DND-41 (cell line): Measurements from ENCODE around the gene CTSO.

ENCODE experiments used
- ATAC-seq: fragments of 200-7000 bp; cut with Tn5 transposase; 3 replicates; pipeline ENCODE4 v1.9.1; 2021; ENCODE audit warnings: low read depth; ENCODE audit not compliant: insufficient read depth
- DNase-seq: peaks from one replicate; pipeline ENCODE4 v3.0.0-alpha.2; 2020
- H2AFZ ChIP-seq: 2 replicates; pipeline ENCODE4 v1.6.0; 2012; ENCODE audit warnings: low read depth, low read length
- H3K27ac ChIP-seq: 2 replicates; pipeline ENCODE4 v1.5.1; 2012; ENCODE audit warnings: low read length, inconsistent platforms
- H3K27me3 ChIP-seq: fragments of 200-600 bp; sonication (generic); 2 replicates; pipeline ENCODE4 v1.6.0; 2012; ENCODE audit warnings: low read length, mild to moderate bottlenecking, inconsistent platforms; ENCODE audit not compliant: insufficient read depth, poor library complexity
- H3K36me3 ChIP-seq: 2 replicates; pipeline ENCODE4 v1.5.1; 2012; ENCODE audit warnings: low read length, inconsistent platforms; ENCODE audit not compliant: insufficient read depth
- H3K4me1 ChIP-seq: 2 replicates; pipeline ENCODE4 v1.5.1; 2012; ENCODE audit warnings: mild to moderate bottlenecking, low read length; ENCODE audit not compliant: insufficient read depth
- H3K4me2 ChIP-seq: 2 replicates; pipeline ENCODE4 v1.6.0; 2012; ENCODE audit warnings: mild to moderate bottlenecking, moderate library complexity, low read length, inconsistent platforms; ENCODE audit not compliant: insufficient read depth
- H3K4me3 ChIP-seq, 2 experiments: fragments of 200-600 bp in 1 of 2; shearing (Covaris generic) in 1 of 2; 2 replicates each; pipeline ENCODE4 v1.5.1; 2012 to 2016; ENCODE audit warnings: inconsistent platforms in 2 of 2, low read length in 2 of 2, mild to moderate bottlenecking in 2 of 2, low read depth in 1 of 2, moderate library complexity in 1 of 2
- H3K79me2 ChIP-seq: 2 replicates; pipeline ENCODE4 v1.6.0; 2012; ENCODE audit warnings: low read length, inconsistent platforms; ENCODE audit not compliant: insufficient read depth
- H3K9ac ChIP-seq: 2 replicates; pipeline ENCODE4 v1.6.0; 2012; ENCODE audit warnings: low read depth, mild to moderate bottlenecking, inconsistent platforms, low read length, moderate library complexity
- H3K9me3 ChIP-seq: 2 replicates; pipeline ENCODE4 v1.5.1; 2012; ENCODE audit warnings: low read length, moderate library complexity, mild to moderate bottlenecking, inconsistent platforms; ENCODE audit not compliant: insufficient read depth, severe bottlenecking
- H4K20me1 ChIP-seq: 2 replicates; pipeline ENCODE4 v1.6.0; 2012; ENCODE audit warnings: low read length; ENCODE audit not compliant: insufficient read depth
- EZH2 ChIP-seq: IDR thresholded peaks from 3 replicates; pipeline ENCODE4 v1.6.1; 2012; ENCODE audit warnings: borderline replicate concordance, low read depth, mild to moderate bottlenecking, moderate library complexity, low read length, inconsistent platforms; ENCODE audit not compliant: severe bottlenecking
- TF ChIP-seq, protein P1 (sequence below): IDR thresholded peaks from 2 replicates; pipeline ENCODE4 v1.5.1; 2012; ENCODE audit warnings: borderline replicate concordance, low read length, moderate library complexity, mild to moderate bottlenecking; ENCODE audit not compliant: poor library complexity, severe bottlenecking; ENCODE audit errors: extremely low read depth

CTSO gene

DNA sequence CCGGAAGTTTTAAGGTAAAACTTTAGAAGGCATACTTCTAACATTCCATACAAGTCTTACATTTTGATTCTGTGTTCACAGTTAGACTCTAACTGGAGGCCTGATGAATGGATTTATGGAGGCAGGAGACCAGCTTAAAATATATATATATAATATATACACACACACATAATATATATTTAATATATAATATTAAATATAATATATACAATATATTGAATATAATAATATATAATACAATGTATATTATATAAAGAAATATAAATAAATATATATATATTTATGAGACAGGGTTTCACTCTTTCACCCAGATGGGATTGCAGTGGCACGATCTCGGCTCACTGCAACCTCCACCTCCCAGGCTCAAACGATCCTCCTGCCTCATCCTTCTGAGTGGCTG lies 7.9 kb upstream of the CTSO start:
- H3K27me3 ChIP-seq: peaks cover 3% of the 10 kb centered on the region
- H3K27ac ChIP-seq: no peak overlapping the region
- no peak overlapping the region for H3K4me3 ChIP-seq
- no peak overlapping the region for H3K9ac ChIP-seq
- no peaks in the 10 kb centered on the region for H4K20me1 ChIP-seq
- H3K36me3 ChIP-seq: no peaks in the 10 kb centered on the region
- no peaks in the 10 kb centered on the region for H3K79me2 ChIP-seq
- no peaks in the 10 kb centered on the region for H3K9me3 ChIP-seq
- H3K4me1 ChIP-seq: no peaks in the 10 kb centered on the region
- DNase-seq: no peak
- ATAC-seq: no peak
- TF ChIP-seq, protein P1, sequence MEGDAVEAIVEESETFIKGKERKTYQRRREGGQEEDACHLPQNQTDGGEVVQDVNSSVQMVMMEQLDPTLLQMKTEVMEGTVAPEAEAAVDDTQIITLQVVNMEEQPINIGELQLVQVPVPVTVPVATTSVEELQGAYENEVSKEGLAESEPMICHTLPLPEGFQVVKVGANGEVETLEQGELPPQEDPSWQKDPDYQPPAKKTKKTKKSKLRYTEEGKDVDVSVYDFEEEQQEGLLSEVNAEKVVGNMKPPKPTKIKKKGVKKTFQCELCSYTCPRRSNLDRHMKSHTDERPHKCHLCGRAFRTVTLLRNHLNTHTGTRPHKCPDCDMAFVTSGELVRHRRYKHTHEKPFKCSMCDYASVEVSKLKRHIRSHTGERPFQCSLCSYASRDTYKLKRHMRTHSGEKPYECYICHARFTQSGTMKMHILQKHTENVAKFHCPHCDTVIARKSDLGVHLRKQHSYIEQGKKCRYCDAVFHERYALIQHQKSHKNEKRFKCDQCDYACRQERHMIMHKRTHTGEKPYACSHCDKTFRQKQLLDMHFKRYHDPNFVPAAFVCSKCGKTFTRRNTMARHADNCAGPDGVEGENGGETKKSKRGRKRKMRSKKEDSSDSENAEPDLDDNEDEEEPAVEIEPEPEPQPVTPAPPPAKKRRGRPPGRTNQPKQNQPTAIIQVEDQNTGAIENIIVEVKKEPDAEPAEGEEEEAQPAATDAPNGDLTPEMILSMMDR: no peak
- TF ChIP-seq EZH2: no peak
- no peak overlapping the region for H3K4me2 ChIP-seq
- no peak overlapping the region for H2AFZ ChIP-seq

DNA sequence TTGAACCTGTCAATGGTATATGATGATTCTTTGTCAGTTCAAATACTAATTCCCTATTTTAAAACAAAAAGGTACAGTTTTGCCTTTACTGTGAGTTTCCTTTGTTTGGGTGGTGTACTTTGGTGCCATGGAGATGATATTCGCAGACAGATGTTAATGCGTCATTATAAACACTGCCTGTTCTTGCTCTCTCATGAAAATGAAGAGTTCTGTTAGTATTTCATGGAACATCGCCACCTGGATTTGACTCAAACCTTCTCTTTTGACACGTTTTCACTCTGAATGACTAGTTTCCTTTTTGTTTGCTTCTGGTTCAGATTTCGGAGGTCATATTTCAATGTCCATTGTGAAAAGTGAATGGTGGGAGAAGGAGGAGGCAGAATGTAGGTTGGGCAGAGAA lies 6.9 kb upstream of the CTSO start:
- H3K4me3 ChIP-seq: no peak overlapping the region
- no peak for TF ChIP-seq EZH2
- TF ChIP-seq, protein P1: no peak
- H3K79me2 ChIP-seq: no peaks in the 10 kb centered on the region
- H3K36me3 ChIP-seq: no peaks in the 10 kb centered on the region
- ATAC-seq (no peak), DNase-seq (no peak)
- H2AFZ ChIP-seq: no peak overlapping the region
- no peak overlapping the region for H3K27ac ChIP-seq
- no peak overlapping the region for H3K9ac ChIP-seq
- H3K4me1 ChIP-seq: no peaks in the 10 kb centered on the region
- H4K20me1 ChIP-seq: no peaks in the 10 kb centered on the region
- H3K9me3 ChIP-seq: no peaks in the 10 kb centered on the region
- H3K4me2 ChIP-seq: no peak overlapping the region
- H3K27me3 ChIP-seq: peaks cover 3% of the 10 kb centered on the region

DNA sequence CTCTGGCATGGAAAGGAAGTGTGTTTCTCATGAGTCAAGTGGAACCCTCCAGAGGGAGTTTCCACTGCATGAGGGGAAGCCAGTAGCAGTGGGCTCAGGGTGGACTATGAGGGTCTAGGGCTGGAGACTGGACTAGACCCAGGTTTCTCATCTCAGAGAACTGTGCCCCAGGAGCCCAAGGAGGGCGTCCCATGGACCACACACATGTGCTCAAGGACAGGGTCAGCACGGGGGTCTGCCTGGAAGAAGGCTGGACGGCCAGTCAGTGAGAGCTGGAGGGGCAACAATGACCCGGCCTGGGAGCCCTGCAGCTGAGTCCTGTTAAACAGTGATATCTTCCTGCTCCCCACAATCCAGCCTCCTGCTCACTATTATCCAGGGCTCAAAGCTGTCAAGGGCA lies 5.8 kb upstream of the CTSO start:
- Histone ChIP-seq H3K36me3 (no peaks in the 10 kb centered on the region), H3K4me1 (peaks cover under 1% of the 10 kb centered on the region; the same call in 1 of the 2 replicates), H4K20me1 (no peaks in the 10 kb centered on the region), H3K27me3 (peaks cover 3% of the 10 kb centered on the region), H3K4me3 (no peak overlapping the region), H3K27ac (no peak overlapping the region), H3K79me2 (no peaks in the 10 kb centered on the region), H3K9me3 (no peaks in the 10 kb centered on the region), H2AFZ (no peak overlapping the region), H3K4me2 (no peak overlapping the region), H3K9ac (no peak overlapping the region)
- DNase-seq (no peak), ATAC-seq (no peak)
- TF ChIP-seq, protein P1: no peak
- TF ChIP-seq EZH2: no peak

DNA sequence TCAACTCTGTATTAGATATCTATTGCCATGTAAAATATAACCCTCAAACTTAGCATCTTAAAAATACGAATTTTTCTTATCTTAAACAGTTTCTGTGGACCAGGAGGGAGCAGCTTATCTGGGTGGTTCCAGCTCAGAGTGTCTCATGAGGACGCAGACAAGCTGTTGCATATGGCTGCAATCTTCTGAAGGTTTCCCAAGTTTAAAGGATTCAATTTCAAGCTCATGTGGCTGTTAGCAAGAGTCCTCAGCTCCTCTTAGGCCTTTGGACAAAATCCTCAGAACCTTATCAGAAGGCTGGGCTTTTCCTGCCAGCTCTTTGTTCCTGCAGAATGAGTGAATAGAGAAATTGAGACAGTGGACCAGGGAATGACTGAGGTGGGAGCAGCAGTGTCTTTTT lies 2.8 kb upstream of the CTSO start:
- no peak overlapping the region for H3K9ac ChIP-seq
- H4K20me1 ChIP-seq: no peaks in the 10 kb centered on the region
- no peak overlapping the region for H2AFZ ChIP-seq
- H3K27ac ChIP-seq: no peak overlapping the region
- DNase-seq (no peak), ATAC-seq (no peak)
- TF ChIP-seq EZH2: no peak
- TF ChIP-seq, protein P1: no peak
- peaks cover 14% of the 10 kb centered on the region for H3K4me1 ChIP-seq
- no peaks in the 10 kb centered on the region for H3K9me3 ChIP-seq
- H3K36me3 ChIP-seq: no peaks in the 10 kb centered on the region
- H3K79me2 ChIP-seq: no peaks in the 10 kb centered on the region
- H3K4me2 ChIP-seq: no peak overlapping the region
- H3K27me3 ChIP-seq: peaks cover 3% of the 10 kb centered on the region
- H3K4me3 ChIP-seq: no peak overlapping the region
